Transverse colon (tissue), 3 donors: ENCODE results near the gene SYNE2.

Experiments
- CTCF ChIP-seq, 5 experiments: fragments of 200-600 bp in 3 of 5; fragments of 450-650 bp in 2 of 5; sonication (generic) in 3 of 5; IDR thresholded peaks; 1 replicate in 2 of 5; 2 replicates in 3 of 5; pipeline ENCODE4 v1.5.1; 2016 to 2017; ENCODE audit warnings: antibody characterized with exemption in 5 of 5, inconsistent platforms in 3 of 5, mild to moderate bottlenecking in 2 of 5, moderate library complexity in 1 of 5
- POLR2A ChIP-seq: fragments of 450-650 bp; IDR thresholded peaks from one replicate; pipeline ENCODE4 v1.6.1; 2016; ENCODE audit warnings: antibody characterized with exemption, mild to moderate bottlenecking, moderate library complexity

GRCh38 chr14:64062381-64063115 is 209.7 kb downstream of the SYNE2 start:
- TF ChIP-seq POLR2A (no peak), CTCF (IDR thresholded peaks at IDR 0.05) (no peak)
